MM.1S (cell line): ENCODE measurements around the gene HSPB3.

Source experiments
- CTCF ChIP-seq: fragments of 300-600 bp; sonication (generic); IDR thresholded peaks from 2 replicates; pipeline ENCODE4 v1.5.1; 2016; ENCODE audit warnings: antibody characterized with exemption, low read length, mixed read lengths
- EZH2phosphoT487 ChIP-seq: fragments of 300-600 bp; sonication (generic); IDR thresholded peaks from 2 replicates; pipeline ENCODE4 v1.6.1; 2018; ENCODE audit warnings: antibody characterized with exemption, low read length

DNA sequence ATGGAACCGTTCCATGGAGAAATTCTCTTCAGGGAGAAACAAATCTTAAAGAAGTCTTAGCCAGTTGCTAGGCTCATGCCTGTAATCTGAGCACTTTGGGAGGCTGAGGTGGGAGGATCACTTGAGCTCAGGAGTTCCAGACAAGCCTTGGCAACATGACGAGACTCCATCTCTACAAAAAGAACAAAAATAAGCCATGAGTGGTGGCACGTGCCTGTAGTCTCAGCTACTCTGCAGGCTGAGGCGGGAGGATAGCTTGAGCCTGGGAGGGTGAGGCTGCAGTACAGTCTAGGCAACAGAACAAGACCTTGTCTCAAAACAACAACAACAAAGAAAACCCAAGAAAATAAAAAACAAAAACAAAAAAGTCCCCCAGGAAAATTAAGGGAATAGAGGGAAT, 8.2 kb downstream of the HSPB3 start:
- TF ChIP-seq CTCF, result no peak
- TF ChIP-seq EZH2phosphoT487, result no peak
